NCI-H69 (cell line): ENCODE measurements around the gene ZNF419.
"Not testable (repeated sequence)": the region's sequence is repeated elsewhere in the genome, so short reads cannot be mapped to it uniquely, and the experiment has no call there.

Experiments used
- DNase-seq: peaks from one replicate; lab custom pipeline; 2025; lab: John Stamatoyannopoulos, UW

ZNF419 gene

GRCh38 chr19:57487477-57488298 is at the start of gene ZNF419:
ZNF419 (plus strand) TSS chr19:57487750; CDS start chr19:57487951, 201 bp downstream.
- DNase-seq = peak; percentile 97

DNA sequence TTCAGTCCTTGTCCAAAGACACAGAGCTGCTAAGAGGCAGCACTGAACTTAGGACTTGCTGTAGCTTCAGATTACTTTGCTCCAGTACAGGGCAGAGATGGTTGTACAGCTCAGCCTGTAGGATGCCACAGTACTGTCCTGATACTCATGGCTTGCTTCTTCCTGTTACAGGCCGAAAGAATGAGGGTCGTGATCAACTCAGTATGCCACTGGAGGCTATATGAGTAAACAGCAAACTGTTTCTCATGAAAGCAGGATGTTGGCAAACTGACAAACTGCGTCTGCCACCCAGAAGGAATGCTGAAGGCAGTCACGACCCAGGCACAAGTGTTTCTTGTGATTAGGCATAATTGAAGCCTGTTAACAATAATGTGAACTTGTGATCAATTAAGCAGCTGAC is 49.6 kb upstream of the ZNF419 start:
- DNase-seq = no peak

DNA sequence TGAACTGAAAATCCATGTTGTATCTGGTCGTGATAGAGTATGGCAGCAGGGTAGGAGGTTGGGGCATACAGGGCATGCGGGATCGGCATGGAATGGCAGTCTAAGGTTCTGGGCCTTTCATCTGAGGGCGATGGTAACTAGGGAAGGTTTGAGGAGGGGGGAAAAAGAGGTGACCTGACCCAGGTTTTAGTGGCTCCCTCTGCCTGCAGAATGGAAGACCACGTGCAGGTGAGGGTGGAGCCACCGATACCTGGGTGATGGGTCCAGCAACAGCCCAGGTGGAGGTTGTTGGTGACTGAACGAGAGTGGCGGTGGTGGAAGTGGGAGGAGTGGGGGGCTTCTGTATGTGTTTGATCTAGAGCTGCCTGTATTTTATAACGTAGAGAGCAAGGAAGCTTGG is 48.6 kb upstream of the ZNF419 start:
- no peak for DNase-seq

- no peak for DNase-seq
Observed at GRCh38 chr19:57441979-57442752, 45.4 kb upstream of the ZNF419 start.

DNA sequence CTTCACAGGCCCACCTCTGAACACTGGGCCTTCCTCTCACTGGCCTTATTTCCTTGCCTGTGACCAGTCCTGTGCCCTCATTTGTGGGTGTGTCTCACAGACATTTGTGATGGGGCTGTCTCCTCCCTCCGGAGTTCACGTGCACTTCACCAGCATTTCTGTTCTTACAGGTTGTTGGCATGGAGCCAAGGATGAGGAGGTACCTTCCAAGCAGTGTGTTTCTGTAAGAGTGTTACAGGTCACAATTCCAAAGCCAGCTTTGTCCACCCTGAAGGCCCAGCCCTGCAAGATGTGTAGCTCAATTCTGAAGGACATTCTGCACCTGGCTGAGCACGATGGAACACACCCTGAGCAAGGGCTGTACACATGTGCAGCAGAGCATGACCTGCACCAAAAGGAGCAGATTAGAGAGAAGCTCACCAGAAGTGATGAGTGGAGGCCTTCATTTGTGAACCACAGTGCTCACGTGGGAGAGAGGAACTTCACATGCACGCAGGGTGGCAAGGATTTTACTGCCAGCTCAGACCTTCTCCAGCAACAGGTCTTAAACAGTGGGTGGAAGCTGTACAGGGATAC is 44.3 kb upstream of the ZNF419 start:
- no peak for DNase-seq

DNA sequence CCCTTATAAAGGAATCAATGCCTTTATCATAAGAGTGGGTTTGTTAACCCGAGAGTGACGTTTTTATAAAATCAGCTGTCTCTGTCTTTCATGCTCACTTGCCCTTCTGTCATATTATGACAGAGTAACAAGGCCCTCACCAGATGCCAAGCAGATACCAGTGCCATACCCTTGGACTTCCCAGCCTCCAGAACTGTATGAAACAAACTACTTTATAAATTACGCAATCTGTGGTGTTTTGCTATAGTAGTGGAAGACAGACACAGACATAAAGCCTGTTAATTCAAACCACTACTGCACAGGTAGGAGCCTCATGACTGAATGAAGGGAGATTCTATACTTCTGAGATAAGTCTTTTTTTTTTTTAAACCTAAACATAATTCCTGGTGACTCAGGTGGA is 35.2 kb upstream of the ZNF419 start:
- no peak for DNase-seq

GRCh38 chr19:57465680-57466381 is 21.7 kb upstream of the ZNF419 start:
- peak; percentile 58 for DNase-seq

GRCh38 chr19:57466489-57466888 is 21.1 kb upstream of the ZNF419 start:
- no peak for DNase-seq

GRCh38 chr19:57473646-57474045 is 13.9 kb upstream of the ZNF419 start:
- no peak for DNase-seq

GRCh38 chr19:57477191-57478008 is 10.2 kb upstream of the ZNF419 start, which contains the start of gene ZNF772:
ZNF772 (minus strand) TSS chr19:57477566; CDS start chr19:57477309, 257 bp downstream.
- peak; percentile 95 for DNase-seq

DNA sequence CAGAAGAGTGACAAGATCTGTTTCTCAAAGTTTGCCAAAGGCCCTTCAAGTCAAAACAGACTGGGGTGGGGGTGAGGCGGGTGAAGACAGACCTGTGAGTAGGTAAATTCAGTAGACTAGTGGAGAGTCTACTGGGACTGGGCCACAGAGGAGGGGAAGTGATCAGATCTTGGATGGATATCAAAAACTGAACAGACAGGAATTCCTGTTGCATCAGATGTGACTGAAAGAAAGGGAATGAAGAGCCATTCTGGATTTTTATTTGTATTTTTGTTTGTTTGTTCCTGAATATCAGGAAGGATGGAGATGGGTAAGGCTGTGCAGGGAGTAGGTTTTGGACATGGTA is 722 bp downstream of the ZNF419 start:
- DNase-seq = not testable (repeated sequence)

GRCh38 chr19:57499332-57499679 is 11.8 kb downstream of the ZNF419 start:
- not testable (repeated sequence) for DNase-seq

- DNase-seq = peak; percentile 92
Observed at GRCh38 chr19:57499680-57500395, 12.3 kb downstream of the ZNF419 start, which contains the start of gene ZNF773. ZNF773 (plus strand) TSS chr19:57499938; CDS start chr19:57500081, 143 bp downstream.

GRCh38 chr19:57500400-57500799 is 12.8 kb downstream of the ZNF419 start:
- not testable (repeated sequence) for DNase-seq

DNA sequence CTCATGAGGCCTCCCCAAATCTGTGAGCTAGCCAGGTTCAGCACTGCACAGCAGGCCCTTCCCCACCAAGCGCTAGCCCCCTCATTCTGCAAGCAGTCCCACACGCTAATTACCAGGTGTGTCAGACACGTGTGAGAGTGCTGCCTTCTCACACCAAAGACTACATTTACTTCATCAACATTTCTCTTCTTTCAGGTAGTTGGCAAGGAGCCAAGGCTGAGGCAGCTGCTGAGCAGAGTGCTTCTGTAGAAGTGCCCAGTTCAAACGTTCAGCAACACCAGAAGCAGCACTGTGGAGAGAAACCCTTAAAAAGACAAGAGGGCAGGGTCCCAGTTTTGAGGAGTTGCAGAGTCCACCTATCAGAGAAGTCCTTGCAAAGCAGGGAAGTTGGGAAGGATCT is 18.6 kb downstream of the ZNF419 start:
- no peak for DNase-seq

DNA sequence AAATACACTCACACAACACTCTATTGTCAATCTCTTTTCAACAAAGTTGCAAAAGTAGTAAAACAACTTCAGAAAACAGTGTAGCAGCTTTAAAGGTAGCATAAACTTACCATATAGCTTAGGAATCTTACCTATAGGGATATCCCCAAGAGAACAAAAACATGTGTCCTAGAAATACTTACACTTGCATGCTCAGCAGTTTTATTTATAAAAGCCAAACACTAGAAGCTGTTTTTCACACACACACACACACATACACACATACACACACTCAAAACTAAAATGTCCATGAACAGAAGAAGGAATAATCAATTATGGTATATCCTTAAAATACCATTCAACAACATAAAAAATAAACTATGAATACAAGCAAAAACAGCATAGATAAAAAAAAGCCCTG is 23.9 kb downstream of the ZNF419 start:
- no peak for DNase-seq

DNA sequence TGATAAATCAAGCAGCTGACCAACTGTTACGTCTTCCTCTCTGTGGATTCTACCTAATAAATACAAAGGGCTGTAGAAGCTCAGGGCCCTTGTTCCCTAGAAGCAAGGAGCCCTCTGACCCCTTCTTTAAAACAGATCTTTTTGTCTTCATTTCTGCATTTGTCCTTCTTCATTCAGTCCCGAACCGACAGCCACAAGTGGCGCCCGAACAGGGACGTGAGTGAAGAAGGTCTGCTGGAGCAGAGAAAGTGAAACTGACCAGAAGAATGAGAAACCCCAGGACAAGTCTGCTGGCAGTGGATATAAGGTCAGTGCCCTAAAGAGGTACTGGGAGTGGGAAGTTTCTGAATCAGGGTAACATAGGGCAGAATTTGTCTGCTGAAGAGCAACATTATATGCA is 25.3 kb downstream of the ZNF419 start:
- peak; percentile 11 for DNase-seq

- DNase-seq = no peak
Observed at GRCh38 chr19:57515255-57515654, 27.7 kb downstream of the ZNF419 start.

GRCh38 chr19:57518021-57518420 is 30.5 kb downstream of the ZNF419 start:
- not testable (repeated sequence) for DNase-seq

GRCh38 chr19:57527136-57527881 is 39.8 kb downstream of the ZNF419 start, which contains the start of gene ZNF549:
ZNF549 (plus strand) TSS chr19:57527356; CDS start chr19:57527574, 218 bp downstream.
- no peak for DNase-seq
